DMS 273 treated with DMSO at 0.1 percent for 48 hours (cell line): ENCODE data around the gene RENBP.
A peak's percentile ranks its signal among the peaks of the same experiment; 100 is the strongest.

ENCODE experiments used
- DNase-seq: peaks from one replicate; lab custom pipeline; 2025; lab: John Stamatoyannopoulos, UW

The RENBP gene

GRCh38 chrX:153920546-153920945 lies 23.9 kb downstream of the RENBP start:
- DNase-seq: no peak

GRCh38 chrX:153919281-153919680 lies 25.2 kb downstream of the RENBP start:
- no peak for DNase-seq

- no peak for DNase-seq
Measured at GRCh38 chrX:153917869-153918268, 26.6 kb downstream of the RENBP start.

DNA sequence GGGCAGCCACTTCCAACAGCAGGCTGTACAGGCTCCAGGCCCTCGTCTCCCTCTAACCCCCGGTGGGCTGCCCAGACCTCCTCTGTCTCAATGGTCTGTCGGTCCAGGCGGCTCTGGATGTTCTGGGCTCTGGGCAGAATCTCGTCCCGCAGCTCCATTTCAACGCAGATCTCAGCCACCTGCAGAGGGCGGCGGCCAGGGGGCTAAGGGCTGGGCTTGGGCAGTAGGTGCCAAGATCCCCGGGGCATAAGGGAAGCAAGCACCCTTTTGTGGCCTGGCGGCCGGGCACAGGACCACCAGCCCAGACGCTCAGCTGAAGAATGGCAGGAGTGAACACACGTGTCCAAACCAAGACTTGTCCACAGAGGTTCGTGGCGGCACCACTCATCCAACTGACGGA lies 30.7 kb downstream of the RENBP start:
- DNase-seq: no peak

DNA sequence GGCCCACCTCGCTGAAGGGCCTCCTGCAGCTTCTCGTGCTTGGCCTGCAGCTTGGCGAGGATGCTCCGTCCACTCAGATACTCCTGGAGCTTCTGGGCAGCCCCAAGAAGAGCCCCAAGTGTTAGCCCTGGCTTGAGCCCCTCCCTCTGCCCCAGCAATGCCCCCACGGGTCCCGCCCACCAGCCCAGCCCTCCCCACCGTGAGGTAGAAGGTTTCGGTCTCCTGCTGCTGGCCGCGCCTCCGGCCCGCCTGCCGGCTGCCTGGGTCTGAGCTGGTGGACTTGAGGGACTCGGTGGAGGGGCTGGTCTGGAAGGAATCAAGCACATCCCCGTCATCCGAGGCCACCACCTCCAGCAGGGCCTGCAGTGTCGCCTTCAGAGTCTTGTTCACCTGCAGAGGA lies 31.2 kb downstream of the RENBP start:
- no peak for DNase-seq

- DNase-seq: no peak
Measured at GRCh38 chrX:153911798-153912197, 32.6 kb downstream of the RENBP start.

DNA sequence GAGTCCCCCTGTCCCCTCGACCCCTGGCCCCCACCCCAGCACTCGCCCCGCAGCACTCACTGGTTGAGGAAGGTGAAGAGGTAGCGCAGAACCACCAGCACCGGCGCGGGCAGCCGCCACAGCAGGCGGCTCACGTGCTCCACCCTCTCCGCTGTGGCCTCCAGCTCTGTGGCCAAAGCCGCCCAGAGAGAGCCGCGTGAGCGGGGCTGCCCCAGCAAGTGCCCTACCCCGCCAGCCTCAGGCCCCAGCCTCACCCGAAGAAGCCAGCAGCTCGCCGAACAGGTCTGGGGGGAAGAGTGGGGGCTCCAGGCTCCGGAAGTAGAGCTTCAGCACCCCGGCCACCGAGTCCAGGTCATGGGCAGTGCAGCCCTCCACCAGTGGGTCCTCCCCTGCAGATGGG lies 34.0 kb downstream of the RENBP start:
- no peak for DNase-seq

DNA sequence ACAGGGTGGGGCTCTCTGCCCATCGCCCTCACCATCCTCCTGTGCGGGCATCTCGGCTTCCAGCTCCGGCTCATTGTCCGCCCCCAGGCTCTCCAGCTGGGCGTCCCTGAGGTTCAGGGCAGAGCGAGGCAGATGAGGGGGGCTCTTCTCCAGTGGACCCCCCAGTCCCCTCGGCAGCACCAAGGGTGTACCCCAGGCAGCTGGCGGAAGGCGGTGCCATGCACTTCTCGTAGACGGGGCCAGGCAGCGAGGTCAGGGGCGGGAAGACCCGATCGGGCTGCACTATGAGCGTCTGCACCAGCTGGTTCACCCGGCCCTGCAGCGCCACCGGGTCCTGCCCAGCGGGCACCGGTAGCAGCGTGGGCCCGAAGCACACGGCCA lies 34.5 kb downstream of the RENBP start:
- DNase-seq: no peak

DNA sequence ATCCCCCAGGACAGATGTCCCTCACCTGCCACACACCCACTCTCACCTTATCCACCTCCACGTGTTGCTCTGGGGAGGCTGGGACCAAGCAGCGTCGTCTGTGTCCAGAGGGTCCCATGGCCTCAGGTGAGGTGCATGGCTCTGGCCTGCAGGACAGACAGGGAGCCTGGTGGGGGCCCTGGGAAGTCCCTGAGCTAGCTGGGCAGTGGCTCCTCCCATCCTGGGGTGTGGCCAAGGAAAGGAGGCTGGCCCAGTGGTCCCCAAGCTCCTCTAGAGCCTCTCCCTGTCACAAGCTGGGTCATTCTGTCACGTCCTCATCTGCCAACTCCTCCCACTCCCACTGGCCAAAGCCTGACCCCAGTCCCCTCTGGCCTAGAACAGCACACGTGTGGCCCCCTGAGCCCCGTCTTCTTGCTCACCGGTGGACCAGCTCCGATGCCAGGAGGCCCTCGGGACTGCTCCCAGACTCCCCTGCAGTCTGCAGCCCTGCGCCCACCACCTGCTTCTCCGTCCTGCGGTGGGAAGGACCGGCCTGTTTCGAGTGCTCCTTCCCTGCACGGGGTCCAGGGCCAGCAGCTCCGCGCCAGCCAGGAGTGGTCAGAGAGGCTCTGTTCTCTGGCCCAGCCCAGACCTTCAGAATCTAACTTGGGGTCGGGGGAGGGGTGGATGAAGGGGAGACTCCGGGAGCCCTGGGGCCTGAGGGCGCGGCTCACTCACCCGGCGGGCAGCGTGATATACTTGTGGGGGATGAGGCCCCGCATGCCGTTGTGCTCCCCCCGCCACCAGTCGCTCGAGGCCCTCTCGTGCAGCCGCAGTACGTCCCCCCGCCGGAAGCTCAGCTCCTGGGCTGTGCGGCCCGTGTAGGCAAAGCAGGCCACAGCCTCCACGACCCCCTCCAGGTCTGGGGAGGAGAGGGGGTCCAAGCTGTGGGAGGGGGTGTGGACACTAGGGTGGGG lies 35.1 kb downstream of the RENBP start:
- no peak for DNase-seq

GRCh38 chrX:153908219-153908860 lies 36.1 kb downstream of the RENBP start:
- DNase-seq: no peak

- no peak for DNase-seq
Measured at GRCh38 chrX:153907456-153907855, 37.0 kb downstream of the RENBP start.

DNA sequence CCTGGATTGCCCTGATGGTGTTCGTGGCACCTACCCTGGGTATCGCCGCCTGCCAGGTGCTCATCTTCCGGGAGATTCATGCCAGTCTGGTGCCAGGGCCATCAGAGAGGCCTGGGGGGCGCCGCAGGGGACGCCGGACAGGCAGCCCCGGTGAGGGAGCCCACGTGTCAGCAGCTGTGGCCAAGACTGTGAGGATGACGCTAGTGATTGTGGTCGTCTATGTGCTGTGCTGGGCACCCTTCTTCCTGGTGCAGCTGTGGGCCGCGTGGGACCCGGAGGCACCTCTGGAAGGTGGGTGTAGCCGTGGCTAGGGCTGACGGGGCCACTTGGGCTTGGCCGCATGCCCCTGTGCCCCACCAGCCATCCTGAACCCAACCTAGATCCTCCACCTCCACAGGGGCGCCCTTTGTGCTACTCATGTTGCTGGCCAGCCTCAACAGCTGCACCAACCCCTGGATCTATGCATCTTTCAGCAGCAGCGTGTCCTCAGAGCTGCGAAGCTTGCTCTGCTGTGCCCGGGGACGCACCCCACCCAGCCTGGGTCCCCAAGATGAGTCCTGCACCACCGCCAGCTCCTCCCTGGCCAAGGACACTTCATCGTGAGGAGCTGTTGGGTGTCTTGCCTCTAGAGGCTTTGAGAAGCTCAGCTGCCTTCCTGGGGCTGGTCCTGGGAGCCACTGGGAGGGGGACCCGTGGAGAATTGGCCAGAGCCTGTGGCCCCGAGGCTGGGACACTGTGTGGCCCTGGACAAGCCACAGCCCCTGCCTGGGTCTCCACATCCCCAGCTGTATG lies 38.1 kb downstream of the RENBP start:
- no peak for DNase-seq

DNA sequence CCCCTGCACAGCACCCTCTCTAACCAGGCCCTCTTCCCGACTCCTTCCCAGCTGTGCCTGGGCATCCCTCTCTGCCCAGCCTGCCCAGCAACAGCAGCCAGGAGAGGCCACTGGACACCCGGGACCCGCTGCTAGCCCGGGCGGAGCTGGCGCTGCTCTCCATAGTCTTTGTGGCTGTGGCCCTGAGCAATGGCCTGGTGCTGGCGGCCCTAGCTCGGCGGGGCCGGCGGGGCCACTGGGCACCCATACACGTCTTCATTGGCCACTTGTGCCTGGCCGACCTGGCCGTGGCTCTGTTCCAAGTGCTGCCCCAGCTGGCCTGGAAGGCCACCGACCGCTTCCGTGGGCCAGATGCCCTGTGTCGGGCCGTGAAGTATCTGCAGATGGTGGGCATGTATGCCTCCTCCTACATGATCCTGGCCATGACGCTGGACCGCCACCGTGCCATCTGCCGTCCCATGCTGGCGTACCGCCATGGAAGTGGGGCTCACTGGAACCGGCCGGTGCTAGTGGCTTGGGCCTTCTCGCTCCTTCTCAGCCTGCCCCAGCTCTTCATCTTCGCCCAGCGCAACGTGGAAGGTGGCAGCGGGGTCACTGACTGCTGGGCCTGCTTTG lies 38.9 kb downstream of the RENBP start:
- DNase-seq: peak; percentile 48

DNA sequence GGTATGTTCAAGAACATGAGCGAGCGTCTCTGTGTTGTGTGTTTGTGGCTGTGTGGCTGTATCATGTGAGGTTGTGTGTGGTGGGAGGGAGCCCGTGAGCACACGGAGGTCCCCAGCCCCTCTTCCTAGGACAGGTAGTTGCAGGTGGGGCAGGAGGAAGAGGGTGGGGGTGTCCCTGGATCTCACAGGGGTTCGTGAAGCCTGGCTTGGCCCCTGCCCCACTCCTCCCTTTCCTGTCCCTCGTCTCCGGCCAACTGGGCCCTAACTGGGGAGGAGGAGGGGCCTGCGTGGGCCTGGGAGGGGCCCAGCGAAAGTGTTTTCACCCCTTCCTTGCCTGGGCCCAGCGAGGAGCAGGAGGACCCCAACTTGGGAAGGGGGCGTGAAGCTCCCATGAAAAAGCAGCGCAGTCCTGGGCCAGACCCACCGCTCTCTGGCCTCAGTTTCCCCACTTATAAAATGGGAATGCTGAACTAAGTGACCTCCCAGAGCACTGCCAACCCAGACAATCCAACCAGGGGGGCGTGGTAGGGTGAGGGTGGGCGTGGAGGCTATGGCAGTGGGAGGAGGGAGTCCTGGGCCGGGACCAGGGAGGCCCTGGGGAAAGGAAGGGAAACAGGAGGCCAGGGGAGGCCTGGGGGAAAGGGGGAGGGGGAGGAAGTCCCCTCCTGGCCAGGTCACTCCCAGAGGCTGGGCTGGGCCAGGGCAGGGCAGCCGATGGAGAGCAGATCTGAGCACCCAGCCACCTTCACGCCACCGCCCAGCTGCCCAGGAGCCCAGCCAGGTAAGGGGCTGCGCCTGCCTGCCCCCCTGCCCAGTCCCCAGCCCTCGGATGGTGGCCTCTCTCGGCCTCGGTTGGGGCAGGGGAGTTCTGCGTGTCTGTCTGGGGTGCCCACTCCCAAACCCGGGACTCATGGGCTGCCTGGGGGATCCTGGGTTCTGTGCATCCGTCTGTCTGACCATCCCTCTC lies 40.2 kb downstream of the RENBP start, which contains the start of gene AVPR2:
TSS of gene AVPR2 (plus strand) at position 683 of the 967 bp plus-strand sequence. CDS start 473 bp downstream, outside the sequence.
- no peak for DNase-seq

GRCh38 chrX:153903238-153903980 lies 41.0 kb downstream of the RENBP start:
- no peak for DNase-seq

DNA sequence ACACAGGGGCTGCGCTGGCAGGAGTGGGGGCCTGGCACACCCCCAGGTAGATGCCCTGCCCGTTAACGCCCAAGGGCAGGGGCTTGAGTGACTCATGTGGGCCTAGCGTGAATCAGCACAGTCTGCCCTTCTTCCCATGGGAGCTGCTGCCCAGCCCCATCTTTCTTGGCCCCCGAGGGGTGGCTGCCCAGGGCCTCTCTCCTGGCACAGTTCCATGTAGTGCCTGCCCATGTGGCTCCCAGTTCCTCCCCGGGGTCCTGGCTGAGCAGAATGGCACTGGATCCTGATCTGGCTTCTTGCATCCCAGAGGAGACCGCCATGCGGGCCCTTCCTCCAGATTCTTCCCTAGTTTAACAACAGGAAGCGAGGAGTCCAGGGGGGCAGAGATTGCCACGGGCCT lies 42.1 kb downstream of the RENBP start:
- peak; percentile 58 for DNase-seq

- DNase-seq: no peak
Measured at GRCh38 chrX:153901753-153902140, 42.7 kb downstream of the RENBP start.

DNA sequence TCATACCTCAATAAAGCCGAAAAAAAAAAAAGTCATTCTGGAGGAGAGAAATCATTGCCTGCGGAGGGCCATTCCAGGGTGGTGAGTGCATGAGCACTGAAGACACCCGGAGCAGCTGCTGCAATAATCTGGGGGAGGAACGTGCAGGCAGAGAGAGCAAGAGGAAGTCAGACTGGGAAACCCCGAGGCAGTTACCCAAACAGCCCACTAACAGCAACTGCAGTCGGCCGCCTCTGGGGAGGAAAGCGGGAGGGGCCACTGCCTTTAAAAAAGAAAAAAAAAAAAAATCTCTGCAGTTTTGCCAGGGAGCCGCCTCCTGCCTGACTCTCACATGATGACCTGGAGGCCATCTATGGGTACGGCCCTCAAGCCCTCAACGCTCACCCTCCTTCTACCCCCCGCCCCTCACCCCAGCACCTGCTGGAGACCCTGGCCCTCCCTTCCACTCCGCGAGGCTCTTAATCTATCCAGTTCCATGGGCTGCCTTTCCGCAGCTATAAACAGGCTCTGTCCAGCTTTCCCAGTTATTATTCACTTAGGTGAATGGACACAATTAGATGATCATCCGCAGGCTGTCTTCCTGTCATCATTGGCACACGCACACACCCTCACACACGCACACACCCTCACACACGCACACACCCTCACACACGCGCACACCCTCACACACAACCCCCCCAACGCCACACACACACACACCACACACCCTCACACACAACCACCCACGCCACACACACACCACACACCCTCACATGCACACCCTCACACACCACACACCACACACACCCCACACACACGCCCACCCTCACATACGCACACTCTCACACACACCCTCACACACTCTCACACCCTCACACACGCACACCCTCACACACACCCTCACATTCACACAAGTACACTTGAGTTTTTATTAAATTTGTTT lies 43.4 kb downstream of the RENBP start:
- peak; percentile 94 for DNase-seq

DNA sequence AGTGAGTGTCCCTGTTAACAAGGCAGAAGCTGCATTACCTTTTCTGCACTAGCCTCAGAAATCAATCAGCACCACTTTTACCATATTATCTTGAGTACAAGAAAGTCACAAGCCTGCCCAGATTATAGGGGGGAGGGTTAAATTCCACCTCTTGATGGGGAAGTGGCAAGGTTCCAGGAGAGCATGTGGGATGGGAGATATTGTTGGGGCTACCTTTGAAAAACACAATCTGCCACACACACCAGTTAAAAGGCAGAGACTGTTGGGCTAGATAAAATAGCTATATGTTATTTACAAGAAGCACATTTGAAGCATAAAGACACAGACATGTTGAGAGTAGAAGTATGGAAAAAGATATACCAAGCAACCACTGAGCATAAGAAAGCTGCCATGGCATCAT lies 46.5 kb downstream of the RENBP start:
- peak; percentile 86 for DNase-seq
